GM12892 (cell line): Measurements from ENCODE around the gene ISCU.

ENCODE experiments used
- DNase-seq: peaks from one replicate; pipeline ENCODE4 v3.0.0; 2011; ENCODE audit not compliant: insufficient read length
- FAIRE-seq: peaks from 2 replicates; lab custom pipeline; 2011; peaks lifted over from hg19 to GRCh38; lab: Jason Lieb, UNC
- POLR2A ChIP-seq: IDR thresholded peaks from 2 replicates; pipeline ENCODE4 v1.6.1; 2011; ENCODE audit warnings: low read depth, low read length, control low read depth
- POLR2AphosphoS5 ChIP-seq: IDR thresholded peaks from 2 replicates; pipeline ENCODE4 v1.6.1; 2011; ENCODE audit warnings: low read depth, low read length, control low read depth
- TAF1 ChIP-seq: IDR thresholded peaks from 2 replicates; pipeline ENCODE4 v1.6.1; 2011; ENCODE audit warnings: low read depth, mild to moderate bottlenecking, control low read depth, low read length, borderline replicate concordance

ISCU gene

GRCh38 chr12:108564724-108565123 lies 2.3 kb downstream of the ISCU start:
- DNase-seq (no peak), FAIRE-seq (no peak)

GRCh38 chr12:108565146-108565545 lies 2.8 kb downstream of the ISCU start:
- DNase-seq, result no peak
- FAIRE-seq, result no peak
- TF ChIP-seq POLR2AphosphoS5 (no peak), POLR2A (no peak), TAF1 (no peak)

More at GRCh38 chr12:108564724-108565123, 2.3 kb downstream of the ISCU start:
- no peak for TF ChIP-seq POLR2A
- no peak for TF ChIP-seq POLR2AphosphoS5
- no peak for TF ChIP-seq TAF1

GRCh38 chr12:108565976-108566375 lies 3.6 kb downstream of the ISCU start:
- DNase-seq (no peak), FAIRE-seq (peak; percentile 81)
- TF ChIP-seq POLR2AphosphoS5 (peak; percentile 55; the same call in 1 of the 2 replicates), POLR2A (peak; percentile 46; the same call in 1 of the 2 replicates), TAF1 (no peak)

GRCh38 chr12:108566452-108566851 lies 4.1 kb downstream of the ISCU start:
- no peak; the same call in 1 of the 2 replicates for TF ChIP-seq POLR2A
- TF ChIP-seq POLR2AphosphoS5, result peak; percentile 36; the same call in 1 of the 2 replicates
- TF ChIP-seq TAF1, result no peak
- DNase-seq, result no peak
- FAIRE-seq, result no peak

GRCh38 chr12:108567406-108568337 lies 5.3 kb downstream of the ISCU start:
- TF ChIP-seq TAF1, result no peak
- TF ChIP-seq POLR2A, result 0 out of 2 replicates have a peak, but pooled peaks have one; percentile 36
- peak; percentile 30 for FAIRE-seq
- no peak for DNase-seq

GRCh38 chr12:108568338-108569154 lies 6.2 kb downstream of the ISCU start:
- TF ChIP-seq TAF1, result no peak
- 0 out of 2 replicates have a peak, but pooled peaks have one; percentile 13 for TF ChIP-seq POLR2A
- peak; percentile 64; the same call in 1 of the 2 replicates for TF ChIP-seq POLR2AphosphoS5
- DNase-seq (no peak), FAIRE-seq (peak; percentile 94)

GRCh38 chr12:108570743-108571608 lies 8.6 kb downstream of the ISCU start:
- FAIRE-seq (peak; percentile 71), DNase-seq (no peak)
- TF ChIP-seq POLR2A (no peak), TAF1 (no peak), POLR2AphosphoS5 (no peak)

GRCh38 chr12:108571609-108572165 lies 9.3 kb downstream of the ISCU start:
- TF ChIP-seq TAF1 (no peak), POLR2AphosphoS5 (peak; percentile 34; the same call in 1 of the 2 replicates), POLR2A (0 out of 2 replicates have a peak, but pooled peaks have one; percentile 2)
- DNase-seq (no peak), FAIRE-seq (no peak)

GRCh38 chr12:108572166-108572790 lies 9.9 kb downstream of the ISCU start:
- FAIRE-seq (peak; percentile 91), DNase-seq (no peak)
- TF ChIP-seq POLR2A, result peak; percentile 31; the same call in 1 of the 2 replicates
- 0 out of 2 replicates have a peak, but pooled peaks have one; percentile 29 for TF ChIP-seq POLR2AphosphoS5
- no peak for TF ChIP-seq TAF1
